ENCODE data around the gene ZNF365. TPM values are rescaled to one million over a fixed set of nuclear protein-coding genes. Genes with fewer than 3 reads are reported as not detected.

ZNF365 gene
- total RNA-seq, 1 donor, result 9.8 TPM

DNA sequence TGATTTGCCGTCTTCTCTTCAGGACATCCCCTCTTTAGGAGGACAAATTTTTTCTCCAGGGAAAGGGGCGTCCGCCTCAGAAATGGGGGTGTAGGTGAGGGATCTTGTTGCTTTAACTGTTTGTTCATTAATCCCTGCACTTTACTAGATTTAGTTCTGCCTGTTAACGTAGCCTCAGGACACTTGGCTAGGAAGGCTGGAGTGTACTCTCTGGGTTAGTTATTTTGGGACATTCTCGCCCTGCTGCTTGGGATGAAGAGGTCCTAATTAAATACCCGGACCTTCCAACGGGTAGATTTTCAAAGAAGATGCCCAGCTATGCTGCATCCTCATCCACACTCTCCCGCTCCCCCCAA, 552 bp upstream of the ZNF365 start:
- TF ChIP-seq, protein P1, sequence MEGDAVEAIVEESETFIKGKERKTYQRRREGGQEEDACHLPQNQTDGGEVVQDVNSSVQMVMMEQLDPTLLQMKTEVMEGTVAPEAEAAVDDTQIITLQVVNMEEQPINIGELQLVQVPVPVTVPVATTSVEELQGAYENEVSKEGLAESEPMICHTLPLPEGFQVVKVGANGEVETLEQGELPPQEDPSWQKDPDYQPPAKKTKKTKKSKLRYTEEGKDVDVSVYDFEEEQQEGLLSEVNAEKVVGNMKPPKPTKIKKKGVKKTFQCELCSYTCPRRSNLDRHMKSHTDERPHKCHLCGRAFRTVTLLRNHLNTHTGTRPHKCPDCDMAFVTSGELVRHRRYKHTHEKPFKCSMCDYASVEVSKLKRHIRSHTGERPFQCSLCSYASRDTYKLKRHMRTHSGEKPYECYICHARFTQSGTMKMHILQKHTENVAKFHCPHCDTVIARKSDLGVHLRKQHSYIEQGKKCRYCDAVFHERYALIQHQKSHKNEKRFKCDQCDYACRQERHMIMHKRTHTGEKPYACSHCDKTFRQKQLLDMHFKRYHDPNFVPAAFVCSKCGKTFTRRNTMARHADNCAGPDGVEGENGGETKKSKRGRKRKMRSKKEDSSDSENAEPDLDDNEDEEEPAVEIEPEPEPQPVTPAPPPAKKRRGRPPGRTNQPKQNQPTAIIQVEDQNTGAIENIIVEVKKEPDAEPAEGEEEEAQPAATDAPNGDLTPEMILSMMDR (IDR thresholded peaks at IDR 0.05; ENCODE audit: extremely low read depth, low read depth, low read length), result no peak
- Histone ChIP-seq H4K20me1 (ENCODE audit: insufficient read depth, low read length) (no peaks in the 10 kb centered on the region), H3K4me2 (ENCODE audit: insufficient read depth, low read length) (peak overlapping the region; percentile 88), H3K27ac (ENCODE audit: low read depth, low read length) (no peak overlapping the region), H3K36me3 (ENCODE audit: insufficient read depth, low read length) (no peaks in the 10 kb centered on the region), H2AFZ (ENCODE audit: low read length) (peak overlapping the region; percentile 90), H3K4me3 (ENCODE audit: insufficient read depth, low read length) (peak overlapping the region; percentile 77), H3K9me3 (ENCODE audit: low read depth, low read length) (no peaks in the 10 kb centered on the region), H3K79me2 (ENCODE audit: insufficient read depth, low read length) (no peaks in the 10 kb centered on the region), H3K4me1 (ENCODE audit: insufficient read depth, low read length) (peaks cover 8% of the 10 kb centered on the region), H3K27me3 (ENCODE audit: insufficient read depth, low read length) (peaks cover 4% of the 10 kb centered on the region)
- no peak for DNase-seq (ENCODE audit: insufficient read length, low spot score, missing footprints)

DNA sequence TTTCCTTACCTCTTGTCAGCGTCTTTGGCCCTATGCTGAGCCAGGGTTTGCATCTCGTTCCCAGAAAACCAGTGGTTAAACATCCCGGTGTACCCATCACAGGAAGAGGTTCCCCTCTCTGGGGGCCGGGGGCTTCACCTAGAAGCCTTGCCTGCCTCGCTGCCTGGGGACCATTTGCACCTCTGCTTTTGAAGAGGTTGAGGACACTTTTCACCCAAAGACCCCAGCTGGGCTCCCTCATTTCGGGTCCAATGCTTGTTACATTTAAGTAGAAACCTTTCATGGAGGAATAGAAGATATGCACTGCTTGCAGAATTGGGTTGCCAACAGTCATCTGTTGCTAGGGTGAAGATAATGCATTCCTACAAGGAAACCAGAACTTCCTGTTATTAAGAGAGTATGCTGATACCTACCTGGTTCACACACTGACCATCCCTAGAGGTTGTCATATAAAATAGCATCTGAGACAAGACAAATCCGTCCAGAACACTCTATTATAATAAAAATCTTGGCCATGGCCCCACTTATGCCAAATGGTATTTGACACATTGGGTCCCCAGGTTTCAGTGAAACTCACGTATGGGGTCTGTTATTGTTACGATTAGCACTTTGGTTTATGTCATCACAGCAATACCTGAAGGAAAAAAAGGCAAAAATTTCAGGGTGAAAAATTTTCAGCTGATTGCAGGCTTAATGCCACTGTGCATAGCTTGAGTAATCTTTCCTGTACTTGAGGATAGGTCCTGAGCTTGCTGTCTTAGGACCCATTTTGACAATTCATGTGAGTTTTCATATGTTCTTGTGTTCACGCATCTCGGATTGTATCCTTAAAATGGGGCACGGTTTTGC, 917 bp downstream of the ZNF365 start:
- Histone ChIP-seq H3K27me3 (ENCODE audit: insufficient read depth, low read length) (peaks cover 2% of the 10 kb centered on the region), H3K79me2 (ENCODE audit: insufficient read depth, low read length) (no peaks in the 10 kb centered on the region), H3K9me3 (ENCODE audit: low read depth, low read length) (no peaks in the 10 kb centered on the region), H3K4me3 (ENCODE audit: insufficient read depth, low read length) (peak overlapping the region; percentile 77), H3K36me3 (ENCODE audit: insufficient read depth, low read length) (no peaks in the 10 kb centered on the region), H2AFZ (ENCODE audit: low read length) (peak overlapping the region; percentile 90), H3K4me2 (ENCODE audit: insufficient read depth, low read length) (peak overlapping the region; percentile 88), H4K20me1 (ENCODE audit: insufficient read depth, low read length) (no peaks in the 10 kb centered on the region), H3K4me1 (ENCODE audit: insufficient read depth, low read length) (peaks cover 13% of the 10 kb centered on the region), H3K27ac (ENCODE audit: low read depth, low read length) (no peak overlapping the region)
- TF ChIP-seq, protein P1 (IDR thresholded peaks at IDR 0.05; ENCODE audit: extremely low read depth, low read depth, low read length), result no peak
- DNase-seq (ENCODE audit: insufficient read length, low spot score, missing footprints), result peak; percentile 72

DNA sequence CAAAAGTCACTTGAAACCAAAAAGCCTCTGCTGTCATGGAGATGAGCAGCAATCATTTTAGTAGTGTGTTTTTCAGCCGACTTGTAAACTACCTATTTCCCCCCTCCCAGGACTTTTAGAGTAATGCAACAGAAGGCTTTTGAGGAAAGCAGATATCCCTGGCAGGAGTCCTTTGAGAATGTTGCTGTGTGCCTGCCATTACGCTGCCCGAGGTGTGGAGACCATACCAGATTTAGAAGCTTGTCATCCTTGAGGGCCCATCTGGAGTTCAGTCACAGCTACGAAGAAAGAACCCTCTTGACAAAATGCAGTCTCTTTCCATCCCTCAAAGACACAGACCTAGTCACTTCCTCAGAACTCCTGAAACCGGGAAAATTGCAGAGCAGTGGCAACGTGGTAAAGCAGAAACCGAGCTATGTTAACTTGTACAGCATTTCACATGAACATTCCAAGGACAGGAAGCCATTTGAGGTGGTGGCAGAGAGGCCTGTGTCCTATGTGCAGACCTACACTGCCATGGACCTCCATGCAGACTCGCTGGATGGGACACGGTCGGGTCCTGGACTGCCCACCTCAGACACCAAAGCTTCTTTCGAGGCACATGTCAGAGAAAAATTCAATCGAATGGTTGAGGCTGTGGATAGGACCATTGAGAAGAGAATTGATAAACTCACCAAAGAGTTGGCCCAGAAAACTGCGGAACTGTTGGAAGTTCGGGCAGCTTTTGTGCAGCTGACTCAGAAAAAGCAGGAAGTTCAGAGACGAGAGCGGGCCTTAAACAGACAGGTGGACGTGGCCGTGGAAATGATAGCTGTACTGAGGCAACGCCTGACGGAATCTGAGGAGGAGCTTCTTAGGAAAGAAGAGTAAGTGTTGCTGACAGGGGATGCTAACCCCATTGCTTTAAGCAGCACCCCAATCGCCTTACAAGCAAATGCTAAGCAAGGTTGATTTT, 2.2 kb downstream of the ZNF365 start:
- no peak overlapping the region for H3K4me2 ChIP-seq (ENCODE audit: insufficient read depth, low read length)
- H3K36me3 ChIP-seq (ENCODE audit: insufficient read depth, low read length), result no peaks in the 10 kb centered on the region
- no peak overlapping the region for H3K4me3 ChIP-seq (ENCODE audit: insufficient read depth, low read length)
- DNase-seq (ENCODE audit: insufficient read length, low spot score, missing footprints), result no peak
- no peaks in the 10 kb centered on the region for H4K20me1 ChIP-seq (ENCODE audit: insufficient read depth, low read length)
- no peak overlapping the region for H2AFZ ChIP-seq (ENCODE audit: low read length)
- H3K9me3 ChIP-seq (ENCODE audit: low read depth, low read length), result no peaks in the 10 kb centered on the region
- no peak overlapping the region for H3K27ac ChIP-seq (ENCODE audit: low read depth, low read length)
- TF ChIP-seq, protein P1 (IDR thresholded peaks at IDR 0.05; ENCODE audit: extremely low read depth, low read depth, low read length), result no peak
- H3K79me2 ChIP-seq (ENCODE audit: insufficient read depth, low read length), result no peaks in the 10 kb centered on the region
- H3K4me1 ChIP-seq (ENCODE audit: insufficient read depth, low read length), result peaks cover 15% of the 10 kb centered on the region
- peaks cover 2% of the 10 kb centered on the region for H3K27me3 ChIP-seq (ENCODE audit: insufficient read depth, low read length)

DNA sequence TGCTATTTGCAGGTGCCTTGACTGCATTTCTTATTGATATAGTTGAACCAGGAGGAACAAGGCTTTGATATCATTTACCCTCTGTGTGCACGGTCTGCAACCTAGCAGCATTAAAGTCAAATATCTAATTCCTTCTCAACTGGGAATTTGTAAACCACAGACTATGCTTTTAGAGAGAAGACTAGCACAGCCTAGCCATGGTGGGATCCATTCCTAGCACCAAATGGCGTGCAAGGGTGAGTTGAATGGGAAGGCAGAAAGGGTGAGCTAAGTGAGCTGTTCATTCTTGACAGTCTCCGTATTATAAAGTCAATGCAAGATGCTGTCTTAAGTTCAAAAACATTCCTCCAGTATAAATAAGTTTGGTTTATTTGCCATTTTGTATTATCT, 2.9 kb downstream of the ZNF365 start:
- H3K27ac ChIP-seq (ENCODE audit: low read depth, low read length), result no peak overlapping the region
- no peak overlapping the region for H3K4me3 ChIP-seq (ENCODE audit: insufficient read depth, low read length)
- H4K20me1 ChIP-seq (ENCODE audit: insufficient read depth, low read length), result no peaks in the 10 kb centered on the region
- no peaks in the 10 kb centered on the region for H3K9me3 ChIP-seq (ENCODE audit: low read depth, low read length)
- peaks cover 15% of the 10 kb centered on the region for H3K4me1 ChIP-seq (ENCODE audit: insufficient read depth, low read length)
- H2AFZ ChIP-seq (ENCODE audit: low read length), result no peak overlapping the region
- H3K36me3 ChIP-seq (ENCODE audit: insufficient read depth, low read length), result no peaks in the 10 kb centered on the region
- H3K79me2 ChIP-seq (ENCODE audit: insufficient read depth, low read length), result no peaks in the 10 kb centered on the region
- no peak for DNase-seq (ENCODE audit: insufficient read length, low spot score, missing footprints)
- TF ChIP-seq, protein P1 (IDR thresholded peaks at IDR 0.05; ENCODE audit: extremely low read depth, low read depth, low read length), result no peak
- peaks cover 2% of the 10 kb centered on the region for H3K27me3 ChIP-seq (ENCODE audit: insufficient read depth, low read length)
- no peak overlapping the region for H3K4me2 ChIP-seq (ENCODE audit: insufficient read depth, low read length)

Measured in osteoblast (primary cell).